Measurements from ENCODE around the gene ZNF268. TPM values are rescaled to one million over a fixed set of nuclear protein-coding genes. Genes with fewer than 3 reads are reported as not detected.
A peak's percentile ranks its signal among the peaks of the same experiment; 100 is the strongest.

ZNF268 gene
- polyA plus RNA-seq, 3 donors, result 3.3 to 6.0 (median 5.8) TPM

DNA sequence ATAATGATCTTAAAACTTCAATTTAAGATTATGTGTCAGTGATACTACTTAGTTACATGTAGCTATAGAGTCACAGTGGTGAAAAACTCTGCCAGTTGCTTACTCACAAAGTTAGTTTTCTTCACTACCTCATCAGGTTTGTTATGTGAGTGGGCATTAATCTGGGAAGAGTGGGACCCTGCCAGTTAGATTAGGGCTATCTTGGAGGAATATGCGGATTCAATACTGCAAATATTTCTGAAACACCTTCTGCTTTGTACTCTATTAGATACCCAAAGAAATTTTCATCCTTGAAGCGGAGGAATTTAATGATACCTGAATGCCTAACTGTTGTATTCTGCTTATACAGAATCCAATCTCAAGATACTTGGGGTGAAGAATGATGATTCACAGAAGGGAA, 25.1 kb downstream of the ZNF268 start:
- H3K4me3 ChIP-seq (replicated peaks in 1 of 3; ENCODE audit: low read depth in 2 of 3, low read length in 3 of 3), result peak overlapping the region in 1 of 3 experiments; percentile 49
- no peak overlapping the region for H3K27ac ChIP-seq (ENCODE audit: low read depth in 1 of 2, low read length in 2 of 2)
- H3K27me3 Mint-ChIP-seq (ENCODE audit: low read depth in 3 of 3), result no peaks in the 10 kb centered on the region
- no peak overlapping the region for H2AFZ ChIP-seq (ENCODE audit: insufficient read depth, low read depth, low read length, poor library complexity, severe bottlenecking)
- peaks cover 63 to 99% of the 10 kb centered on the region in 2 donors for H3K9me3 ChIP-seq (replicated peaks in 1 of 2; ENCODE audit: control insufficient read depth in 1 of 2, insufficient read depth in 1 of 2, low read length in 2 of 2)
- no peak overlapping the region for H3K9ac ChIP-seq (ENCODE audit: insufficient read depth, low read length, poor library complexity, severe bottlenecking)
- no peaks in the 10 kb centered on the region for H3K4me1 Mint-ChIP-seq
- no peak overlapping the region for H3K27ac Mint-ChIP-seq
- intact Hi-C loops (cut with micrococcal nuclease), result no loop called here
- H4K20me1 ChIP-seq (ENCODE audit: insufficient read depth, low read length), result no peaks in the 10 kb centered on the region
- DNase-seq, result no peak
- no peaks in the 10 kb centered on the region for H3K79me2 ChIP-seq (ENCODE audit: insufficient read depth, low read length)
- no peak overlapping the region for H3K4me3 Mint-ChIP-seq
- no peaks in the 10 kb centered on the region for H3K4me1 ChIP-seq (ENCODE audit: control insufficient read depth in 1 of 2, insufficient read depth in 2 of 2, low read length in 2 of 2)
- WGBS (ENCODE audit: insufficient coverage), result no CpG with 5 or more reads among the region's 2 CpGs
- H3K36me3 Mint-ChIP-seq, result peaks cover 13 to 22% of the 10 kb centered on the region in 2 donors
- no peak for TF ChIP-seq CTCF (IDR thresholded peaks at IDR 0.05)
- no peaks in the 10 kb centered on the region for H3K27me3 ChIP-seq (ENCODE audit: control insufficient read depth in 2 of 2, insufficient read depth in 2 of 2, low read length in 2 of 2)
- peaks cover 43 to 95% (median 91%) of the 10 kb centered on the region in 7 donors for H3K9me3 Mint-ChIP-seq
- no peak overlapping the region for H3K4me2 ChIP-seq (replicated peaks; ENCODE audit: extremely low read depth, low read length, poor library complexity, severe bottlenecking)
- H3K36me3 ChIP-seq (replicated peaks in 1 of 2; ENCODE audit: control insufficient read depth in 1 of 2, insufficient read depth in 2 of 2, low read length in 2 of 2), result peaks cover 16 to 41% of the 10 kb centered on the region in 2 donors

GRCh38 chr12:133215724-133216123, 34.4 kb downstream of the ZNF268 start:
- H3K4me1 Mint-ChIP-seq, result no peaks in the 10 kb centered on the region
- DNase-seq, result no peak
- Histone ChIP-seq H3K27me3 (ENCODE audit: control insufficient read depth in 2 of 2, insufficient read depth in 2 of 2, low read length in 2 of 2) (no peaks in the 10 kb centered on the region), H3K9me3 (replicated peaks in 1 of 2; ENCODE audit: control insufficient read depth in 1 of 2, insufficient read depth in 1 of 2, low read length in 2 of 2) (peaks cover 96 to 97% of the 10 kb centered on the region in 2 donors), H3K4me3 (replicated peaks in 1 of 3; ENCODE audit: low read depth in 2 of 3, low read length in 3 of 3) (no peak overlapping the region), H2AFZ (ENCODE audit: insufficient read depth, low read depth, low read length, poor library complexity, severe bottlenecking) (no peak overlapping the region), H3K9ac (ENCODE audit: insufficient read depth, low read length, poor library complexity, severe bottlenecking) (no peak overlapping the region), H3K27ac (ENCODE audit: low read depth in 1 of 2, low read length in 2 of 2) (no peak overlapping the region), H3K4me2 (replicated peaks; ENCODE audit: extremely low read depth, low read length, poor library complexity, severe bottlenecking) (no peak overlapping the region), H3K36me3 (replicated peaks in 1 of 2; ENCODE audit: control insufficient read depth in 1 of 2, insufficient read depth in 2 of 2, low read length in 2 of 2) (no peaks in the 10 kb centered on the region), H3K4me1 (ENCODE audit: control insufficient read depth in 1 of 2, insufficient read depth in 2 of 2, low read length in 2 of 2) (no peaks in the 10 kb centered on the region), H3K79me2 (ENCODE audit: insufficient read depth, low read length) (no peaks in the 10 kb centered on the region), H4K20me1 (ENCODE audit: insufficient read depth, low read length) (no peaks in the 10 kb centered on the region)
- intact Hi-C loops (cut with micrococcal nuclease), result no loop called here
- peaks cover 0 to 3% (median 0%) of the 10 kb centered on the region in 3 donors for H3K27me3 Mint-ChIP-seq (ENCODE audit: low read depth in 3 of 3)
- no peak overlapping the region for H3K27ac Mint-ChIP-seq
- H3K4me3 Mint-ChIP-seq, result no peak overlapping the region
- peaks cover 69 to 97% (median 92%) of the 10 kb centered on the region in 7 donors for H3K9me3 Mint-ChIP-seq
- H3K36me3 Mint-ChIP-seq, result no peaks in the 10 kb centered on the region
- 86% methylated on average over 2 of the region's 3 CpGs for WGBS (ENCODE audit: insufficient coverage)
- no peak for TF ChIP-seq CTCF (IDR thresholded peaks at IDR 0.05)
